Measurements from ENCODE around the gene DLX6. TPM values are rescaled to one million over a fixed set of nuclear protein-coding genes. Genes with fewer than 3 reads are reported as not detected.

The DLX6 gene
- total and polyA plus RNA-seq, 2 of the 8 experiments (the other 6 are each of a cell fraction or from before 2014, with no cell fraction given), result not detected

- TF ChIP-seq SP4 (IDR thresholded peaks at IDR 0.05; ENCODE audit: low read length), result no peak
- no peak for TF ChIP-seq E2F6 (IDR thresholded peaks at IDR 0.05)
Measured at GRCh38 chr7:97001221-97001620, 4.1 kb upstream of the DLX6 start (continued).
